HepG2 (cell line): ENCODE results near the gene FCHSD1. TPM values are rescaled to one million over a fixed set of nuclear protein-coding genes. Genes with fewer than 3 reads are reported as not detected.

Experiments used
- ETV5 ChIP-seq: IDR thresholded peaks from 2 replicates; pipeline ENCODE4 v1.6.1; 2018; ENCODE audit warnings: missing biosample characterization, missing genetic modification reagents, inconsistent platforms, borderline replicate concordance
- GABPB1 ChIP-seq: IDR thresholded peaks from 2 replicates; pipeline ENCODE4 v1.6.1; 2016; ENCODE audit warnings: mild to moderate bottlenecking, missing genetic modification reagents, moderate library complexity, missing compliant biosample characterization
- GATAD1 ChIP-seq: IDR thresholded peaks from 2 replicates; pipeline ENCODE4 v1.6.1; 2016; ENCODE audit warnings: missing genetic modification reagents, missing compliant biosample characterization
- GLI4 ChIP-seq: sonication (generic); formaldehyde crosslinking; IDR thresholded peaks from 2 replicates; pipeline ENCODE4 v1.5.1; 2020; ENCODE audit warnings: missing genetic modification reagents, mild to moderate bottlenecking, moderate library complexity, borderline replicate concordance
- ZNF230 ChIP-seq: sonication (generic); formaldehyde crosslinking; IDR thresholded peaks from 2 replicates; pipeline ENCODE4 v1.4.0; 2020; ENCODE audit warnings: mild to moderate bottlenecking, missing genetic modification reagents
- polyA plus RNA-seq, 8 experiments: library from polyadenylated mRNA; depleted of rRNA in 3 of 8; stranded (reverse) in 7 of 8; unstranded in 1 of 8; fragments of >200 nt; fragmentation: Illumina TruSeq in 4 of 8; extraction: Trizol in 4 of 8; gene quantifications; 2 replicates each; pipeline versions ENCODE4 v1.2.1 to v1.2.3, GENCODE V29; 2011 to 2016; ENCODE audit warnings: low read depth in 4 of 8, missing spikeins in 1 of 8, mixed read lengths in 1 of 8; ENCODE audit not compliant: insufficient read depth in 1 of 8
- total RNA-seq, 5 experiments: library from RNA; depleted of rRNA; stranded (reverse); fragments of >200 nt; fragmentation: Illumina TruSeq; extraction: Trizol; gene quantifications; 2 replicates each; pipeline ENCODE4 v1.2.3, GENCODE V29; 2016; ENCODE audit warnings: low read depth in 1 of 5
- TF ChIP-seq, protein P1 (sequence below), 2 experiments: fragments of 450-650 bp in 1 of 2; sonication (generic) in 1 of 2; formaldehyde crosslinking in 1 of 2; IDR thresholded peaks; 2 replicates each; pipeline versions ENCODE4 v1.6.1 to v1.8.0; 2016 to 2022; ENCODE audit warnings: antibody characterized with exemption in 1 of 2, mild to moderate bottlenecking in 1 of 2, missing genetic modification reagents in 1 of 2
- TF ChIP-seq, protein P2 (sequence below): sonication (generic); formaldehyde crosslinking; IDR thresholded peaks from 2 replicates; pipeline ENCODE4 v1.5.0; 2020; ENCODE audit warnings: mild to moderate bottlenecking, missing genetic modification reagents
- TF ChIP-seq, protein P3 (sequence below): sonication (generic); formaldehyde crosslinking; conservative IDR thresholded peaks from 2 replicates; pipeline ENCODE4 v1.5.0; 2020; ENCODE audit warnings: missing genetic modification reagents
- TF ChIP-seq, protein P4 (sequence below): sonication (generic); formaldehyde crosslinking; IDR thresholded peaks from 2 replicates; pipeline ENCODE4 v1.5.0; 2020; ENCODE audit warnings: mild to moderate bottlenecking, missing genetic modification reagents, borderline replicate concordance

Gene FCHSD1
- total and polyA plus RNA-seq, 2 of the 13 experiments (the other 11 are each of a cell fraction or from before 2014, with no cell fraction given): 5.5 to 15.4 TPM

DNA sequence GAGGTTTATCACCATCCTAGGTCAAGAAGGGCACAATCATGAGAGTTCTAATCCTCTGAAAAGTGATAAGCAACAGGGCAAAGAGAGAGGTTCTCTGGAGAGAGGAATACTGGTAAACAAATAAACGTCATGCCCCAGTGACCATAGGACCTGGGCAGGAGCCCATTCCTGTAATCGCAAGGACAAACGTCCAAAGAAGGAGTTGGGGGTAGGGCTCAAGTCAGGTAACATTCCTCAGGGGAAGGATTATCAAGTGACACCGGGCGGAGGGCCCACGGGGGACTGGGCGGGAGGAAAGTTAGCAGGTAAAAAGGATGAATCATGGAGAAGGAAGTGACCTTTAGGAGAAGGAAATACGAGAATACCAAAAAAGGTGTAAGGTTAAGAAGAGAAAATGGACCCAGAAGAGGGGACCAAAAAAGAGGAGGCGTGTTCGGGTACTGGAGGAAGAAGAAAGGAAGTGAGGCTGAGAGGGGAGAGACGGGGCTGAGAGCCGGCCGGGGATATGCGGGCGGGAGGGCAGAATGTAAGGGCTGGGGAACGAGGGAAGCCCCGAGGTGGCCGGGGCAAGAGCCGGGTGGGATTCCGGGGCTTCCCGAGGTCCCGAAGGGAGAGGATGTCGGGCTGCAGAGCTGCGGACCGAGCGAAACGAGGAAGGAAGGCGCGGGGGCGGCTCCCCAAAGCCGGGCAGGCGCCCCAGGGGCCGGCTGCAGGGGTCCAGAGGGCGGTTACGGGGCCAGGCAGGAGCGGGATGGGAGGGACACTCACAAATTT, 33.0 kb downstream of the FCHSD1 start (continued):
- TF ChIP-seq, protein P1, sequence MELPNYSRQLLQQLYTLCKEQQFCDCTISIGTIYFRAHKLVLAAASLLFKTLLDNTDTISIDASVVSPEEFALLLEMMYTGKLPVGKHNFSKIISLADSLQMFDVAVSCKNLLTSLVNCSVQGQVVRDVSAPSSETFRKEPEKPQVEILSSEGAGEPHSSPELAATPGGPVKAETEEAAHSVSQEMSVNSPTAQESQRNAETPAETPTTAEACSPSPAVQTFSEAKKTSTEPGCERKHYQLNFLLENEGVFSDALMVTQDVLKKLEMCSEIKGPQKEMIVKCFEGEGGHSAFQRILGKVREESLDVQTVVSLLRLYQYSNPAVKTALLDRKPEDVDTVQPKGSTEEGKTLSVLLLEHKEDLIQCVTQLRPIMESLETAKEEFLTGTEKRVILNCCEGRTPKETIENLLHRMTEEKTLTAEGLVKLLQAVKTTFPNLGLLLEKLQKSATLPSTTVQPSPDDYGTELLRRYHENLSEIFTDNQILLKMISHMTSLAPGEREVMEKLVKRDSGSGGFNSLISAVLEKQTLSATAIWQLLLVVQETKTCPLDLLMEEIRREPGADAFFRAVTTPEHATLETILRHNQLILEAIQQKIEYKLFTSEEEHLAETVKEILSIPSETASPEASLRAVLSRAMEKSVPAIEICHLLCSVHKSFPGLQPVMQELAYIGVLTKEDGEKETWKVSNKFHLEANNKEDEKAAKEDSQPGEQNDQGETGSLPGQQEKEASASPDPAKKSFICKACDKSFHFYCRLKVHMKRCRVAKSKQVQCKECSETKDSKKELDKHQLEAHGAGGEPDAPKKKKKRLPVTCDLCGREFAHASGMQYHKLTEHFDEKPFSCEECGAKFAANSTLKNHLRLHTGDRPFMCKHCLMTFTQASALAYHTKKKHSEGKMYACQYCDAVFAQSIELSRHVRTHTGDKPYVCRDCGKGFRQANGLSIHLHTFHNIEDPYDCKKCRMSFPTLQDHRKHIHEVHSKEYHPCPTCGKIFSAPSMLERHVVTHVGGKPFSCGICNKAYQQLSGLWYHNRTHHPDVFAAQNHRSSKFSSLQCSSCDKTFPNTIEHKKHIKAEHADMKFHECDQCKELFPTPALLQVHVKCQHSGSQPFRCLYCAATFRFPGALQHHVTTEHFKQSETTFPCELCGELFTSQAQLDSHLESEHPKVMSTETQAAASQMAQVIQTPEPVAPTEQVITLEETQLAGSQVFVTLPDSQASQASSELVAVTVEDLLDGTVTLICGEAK (IDR thresholded peaks at IDR 0.05): 0 out of 2 replicates have a peak, but pooled peaks have one; percentile 19
- TF ChIP-seq, protein P1 (CRISPR knock-in tag; IDR thresholded peaks at IDR 0.05): no peak
- no peak for TF ChIP-seq ZNF230 (CRISPR knock-in tag)
- TF ChIP-seq GABPB1: peak; percentile 43; the same call in 1 of the 2 replicates
- TF ChIP-seq ETV5 (CRISPR knock-in tag): peak; percentile 30; the same call in 1 of the 2 replicates
- TF ChIP-seq GATAD1: peak; percentile 78
- TF ChIP-seq, protein P2, sequence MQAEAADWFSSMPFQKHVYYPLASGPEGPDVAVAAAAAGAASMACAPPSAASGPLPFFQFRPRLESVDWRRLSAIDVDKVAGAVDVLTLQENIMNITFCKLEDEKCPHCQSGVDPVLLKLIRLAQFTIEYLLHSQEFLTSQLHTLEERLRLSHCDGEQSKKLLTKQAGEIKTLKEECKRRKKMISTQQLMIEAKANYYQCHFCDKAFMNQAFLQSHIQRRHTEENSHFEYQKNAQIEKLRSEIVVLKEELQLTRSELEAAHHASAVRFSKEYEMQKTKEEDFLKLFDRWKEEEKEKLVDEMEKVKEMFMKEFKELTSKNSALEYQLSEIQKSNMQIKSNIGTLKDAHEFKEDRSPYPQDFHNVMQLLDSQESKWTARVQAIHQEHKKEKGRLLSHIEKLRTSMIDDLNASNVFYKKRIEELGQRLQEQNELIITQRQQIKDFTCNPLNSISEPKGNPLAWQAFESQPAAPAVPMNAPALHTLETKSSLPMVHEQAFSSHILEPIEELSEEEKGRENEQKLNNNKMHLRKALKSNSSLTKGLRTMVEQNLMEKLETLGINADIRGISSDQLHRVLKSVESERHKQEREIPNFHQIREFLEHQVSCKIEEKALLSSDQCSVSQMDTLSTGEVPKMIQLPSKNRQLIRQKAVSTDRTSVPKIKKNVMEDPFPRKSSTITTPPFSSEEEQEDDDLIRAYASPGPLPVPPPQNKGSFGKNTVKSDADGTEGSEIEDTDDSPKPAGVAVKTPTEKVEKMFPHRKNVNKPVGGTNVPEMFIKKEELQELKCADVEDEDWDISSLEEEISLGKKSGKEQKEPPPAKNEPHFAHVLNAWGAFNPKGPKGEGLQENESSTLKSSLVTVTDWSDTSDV (CRISPR knock-in tag): no peak
- no peak for TF ChIP-seq GLI4 (CRISPR knock-in tag)
- TF ChIP-seq, protein P3, sequence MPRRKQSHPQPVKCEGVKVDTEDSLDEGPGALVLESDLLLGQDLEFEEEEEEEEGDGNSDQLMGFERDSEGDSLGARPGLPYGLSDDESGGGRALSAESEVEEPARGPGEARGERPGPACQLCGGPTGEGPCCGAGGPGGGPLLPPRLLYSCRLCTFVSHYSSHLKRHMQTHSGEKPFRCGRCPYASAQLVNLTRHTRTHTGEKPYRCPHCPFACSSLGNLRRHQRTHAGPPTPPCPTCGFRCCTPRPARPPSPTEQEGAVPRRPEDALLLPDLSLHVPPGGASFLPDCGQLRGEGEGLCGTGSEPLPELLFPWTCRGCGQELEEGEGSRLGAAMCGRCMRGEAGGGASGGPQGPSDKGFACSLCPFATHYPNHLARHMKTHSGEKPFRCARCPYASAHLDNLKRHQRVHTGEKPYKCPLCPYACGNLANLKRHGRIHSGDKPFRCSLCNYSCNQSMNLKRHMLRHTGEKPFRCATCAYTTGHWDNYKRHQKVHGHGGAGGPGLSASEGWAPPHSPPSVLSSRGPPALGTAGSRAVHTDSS (CRISPR knock-in tag): no peak
- TF ChIP-seq, protein P4, sequence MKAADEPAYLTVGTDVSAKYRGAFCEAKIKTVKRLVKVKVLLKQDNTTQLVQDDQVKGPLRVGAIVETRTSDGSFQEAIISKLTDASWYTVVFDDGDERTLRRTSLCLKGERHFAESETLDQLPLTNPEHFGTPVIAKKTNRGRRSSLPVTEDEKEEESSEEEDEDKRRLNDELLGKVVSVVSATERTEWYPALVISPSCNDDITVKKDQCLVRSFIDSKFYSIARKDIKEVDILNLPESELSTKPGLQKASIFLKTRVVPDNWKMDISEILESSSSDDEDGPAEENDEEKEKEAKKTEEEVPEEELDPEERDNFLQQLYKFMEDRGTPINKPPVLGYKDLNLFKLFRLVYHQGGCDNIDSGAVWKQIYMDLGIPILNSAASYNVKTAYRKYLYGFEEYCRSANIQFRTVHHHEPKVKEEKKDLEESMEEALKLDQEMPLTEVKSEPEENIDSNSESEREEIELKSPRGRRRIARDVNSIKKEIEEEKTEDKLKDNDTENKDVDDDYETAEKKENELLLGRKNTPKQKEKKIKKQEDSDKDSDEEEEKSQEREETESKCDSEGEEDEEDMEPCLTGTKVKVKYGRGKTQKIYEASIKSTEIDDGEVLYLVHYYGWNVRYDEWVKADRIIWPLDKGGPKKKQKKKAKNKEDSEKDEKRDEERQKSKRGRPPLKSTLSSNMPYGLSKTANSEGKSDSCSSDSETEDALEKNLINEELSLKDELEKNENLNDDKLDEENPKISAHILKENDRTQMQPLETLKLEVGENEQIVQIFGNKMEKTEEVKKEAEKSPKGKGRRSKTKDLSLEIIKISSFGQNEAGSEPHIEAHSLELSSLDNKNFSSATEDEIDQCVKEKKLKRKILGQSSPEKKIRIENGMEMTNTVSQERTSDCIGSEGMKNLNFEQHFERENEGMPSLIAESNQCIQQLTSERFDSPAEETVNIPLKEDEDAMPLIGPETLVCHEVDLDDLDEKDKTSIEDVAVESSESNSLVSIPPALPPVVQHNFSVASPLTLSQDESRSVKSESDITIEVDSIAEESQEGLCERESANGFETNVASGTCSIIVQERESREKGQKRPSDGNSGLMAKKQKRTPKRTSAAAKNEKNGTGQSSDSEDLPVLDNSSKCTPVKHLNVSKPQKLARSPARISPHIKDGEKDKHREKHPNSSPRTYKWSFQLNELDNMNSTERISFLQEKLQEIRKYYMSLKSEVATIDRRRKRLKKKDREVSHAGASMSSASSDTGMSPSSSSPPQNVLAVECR (CRISPR knock-in tag): peak; percentile 1; the same call in 1 of the 2 replicates
